OCI-LY7 (cell line): ENCODE results near the gene PPM1H. TPM values are rescaled to one million over a fixed set of nuclear protein-coding genes. Genes with fewer than 3 reads are reported as not detected.

Experiments used
- BruUV-seq: library from RNA; stranded (reverse); fragments of 400-500 nt; replicated peaks from 2 replicates; lab custom pipeline; 2021; lab: Mats Ljungman, UMichigan
- CTCF ChIA-PET: fragments of 300-600 bp; sonication (Branson Sonifier 250); formaldehyde crosslinking; loops from one replicate; lab custom pipeline; 2022; ENCODE audit warnings: antibody characterized with exemption; ENCODE audit not compliant: unreplicated experiment; lab: Charles Lee
- POLR2A ChIA-PET: fragments of 300-600 bp; sonication (Branson Sonifier 250); formaldehyde crosslinking; loops from one replicate; lab custom pipeline; 2022; ENCODE audit warnings: antibody characterized with exemption; lab: Charles Lee
- DNase-seq: peaks from one replicate; pipeline ENCODE4 v3.0.0-alpha.2; 2015; ENCODE audit warnings: low spot score
- H2AFZ ChIP-seq: fragments of 200-600 bp; sonication (generic), shearing (Covaris generic); 2 replicates; pipeline ENCODE4 v1.6.1; 2014; ENCODE audit warnings: mild to moderate bottlenecking, antibody characterized with exemption, low read length, moderate library complexity
- H3K27ac ChIP-seq: fragments of 200-600 bp; sonication (generic); 2 replicates; pipeline ENCODE4 v1.5.1; 2014; ENCODE audit warnings: mixed run types, low read depth, mild to moderate bottlenecking, moderate library complexity, low read length, inconsistent platforms; ENCODE audit not compliant: poor library complexity, severe bottlenecking
- H3K36me3 ChIP-seq: fragments of 200-600 bp; sonication (generic); 2 replicates; pipeline ENCODE4 v1.6.1; 2014; ENCODE audit warnings: mild to moderate bottlenecking, antibody characterized with exemption, low read length, moderate library complexity, mixed read lengths; ENCODE audit not compliant: insufficient read depth
- H3K4me1 ChIP-seq: fragments of 200-600 bp; sonication (generic); 2 replicates; pipeline ENCODE4 v1.5.1; 2014; ENCODE audit warnings: mild to moderate bottlenecking, low read length; ENCODE audit not compliant: insufficient read depth, poor library complexity, severe bottlenecking
- H3K4me2 ChIP-seq: fragments of 200-600 bp; sonication (generic); 2 replicates; pipeline ENCODE4 v1.6.1; 2014; ENCODE audit warnings: mild to moderate bottlenecking, low read length
- H3K4me3 ChIP-seq: fragments of 200-600 bp; sonication (generic); 2 replicates; pipeline ENCODE4 v1.5.1; 2014; ENCODE audit warnings: mild to moderate bottlenecking, low read depth, low read length; ENCODE audit not compliant: poor library complexity, severe bottlenecking
- H3K79me2 ChIP-seq: fragments of 200-600 bp; sonication (generic); 2 replicates; pipeline ENCODE4 v1.6.1; 2016; ENCODE audit warnings: low read depth, mild to moderate bottlenecking, low read length, moderate library complexity, mixed read lengths; ENCODE audit not compliant: insufficient read depth
- H3K9me2 ChIP-seq: fragments of 200-600 bp; sonication (generic); 2 replicates; pipeline ENCODE4 v1.6.1; 2016; ENCODE audit warnings: mild to moderate bottlenecking, low read length, mixed read lengths; ENCODE audit not compliant: insufficient read depth
- H3K9me3 ChIP-seq: fragments of 200-600 bp; sonication (generic); 2 replicates; pipeline ENCODE4 v1.6.1; 2014; ENCODE audit warnings: mild to moderate bottlenecking, mixed run types, low read length, mixed read lengths
- H4K20me1 ChIP-seq: fragments of 200-600 bp; sonication (generic); 2 replicates; pipeline ENCODE4 v1.6.1; 2014; ENCODE audit warnings: mild to moderate bottlenecking, antibody characterized with exemption, low read length, moderate library complexity, mixed read lengths; ENCODE audit not compliant: insufficient read depth
- CTCF ChIP-seq: fragments of 200-600 bp; sonication (generic); conservative IDR thresholded peaks from 2 replicates; pipeline ENCODE4 v1.5.1; 2014; ENCODE audit warnings: mild to moderate bottlenecking, antibody characterized with exemption, low read length, moderate library complexity, mixed read lengths
- EZH2phosphoT487 ChIP-seq: fragments of 200-600 bp; sonication (generic); IDR thresholded peaks from 2 replicates; pipeline ENCODE4 v1.6.1; 2018; ENCODE audit warnings: low read depth, borderline replicate concordance, mild to moderate bottlenecking, mixed run types, antibody characterized with exemption, low read length, moderate library complexity, mixed read lengths
- intact Hi-C: fragments of 100-400 bp; cut with micrococcal nuclease; formaldehyde crosslinking; loops from one replicate; pipeline ENCODE4 v1.10.0; 2022; ENCODE audit not compliant: unreplicated experiment
- total RNA-seq, 2 experiments: library from RNA; depleted of rRNA in 1 of 2; stranded (reverse); fragments of >200 nt in 1 of 2; shearing (Covaris generic) in 1 of 2; gene quantifications; 2 replicates each; pipeline ENCODE4 v1.2.3, GENCODE V29; 2014 to 2022

The PPM1H gene
- total RNA-seq, 2 experiments from 2014 or later, result 2.0 to 3.4 TPM

- intact Hi-C loops, result no loop called here
- no peaks in the 10 kb centered on the region for H3K4me1 ChIP-seq
- CTCF ChIA-PET, result no interaction called here
- TF ChIP-seq CTCF, result no peak
- no peak for TF ChIP-seq EZH2phosphoT487
- no peak overlapping the region for H2AFZ ChIP-seq
- POLR2A ChIA-PET, result interaction anchor here (2.1 kb wide), 1 partner anchor 10 kb away, joined by 6 read pairs; no protein-coding TSS in a partner anchor
- H3K36me3 ChIP-seq, result no peaks in the 10 kb centered on the region
- no peaks in the 10 kb centered on the region for H3K79me2 ChIP-seq
- no peaks in the 10 kb centered on the region for H3K9me3 ChIP-seq
- H3K4me3 ChIP-seq, result no peak overlapping the region
- H3K27ac ChIP-seq, result no peak overlapping the region
- H3K9me2 ChIP-seq, result no peaks in the 10 kb centered on the region
- BruUV-seq, result no TSS peak
- H4K20me1 ChIP-seq, result no peaks in the 10 kb centered on the region
- no peak for DNase-seq
- no peak overlapping the region for H3K4me2 ChIP-seq
Observed at GRCh38 chr12:62779488-62779887, 155.5 kb downstream of the PPM1H start.

- H3K4me1 ChIP-seq, result no peaks in the 10 kb centered on the region
- ChIA-PET CTCF (no interaction called here), POLR2A (no interaction called here)
- no peaks in the 10 kb centered on the region for H3K36me3 ChIP-seq
- no peak overlapping the region for H3K4me3 ChIP-seq
- TF ChIP-seq CTCF (no peak), EZH2phosphoT487 (no peak)
- H3K4me2 ChIP-seq, result no peak overlapping the region
- no peaks in the 10 kb centered on the region for H4K20me1 ChIP-seq
- intact Hi-C loops, result no loop called here
- H2AFZ ChIP-seq, result no peak overlapping the region
- no peaks in the 10 kb centered on the region for H3K9me3 ChIP-seq
- no TSS peak for BruUV-seq
- H3K27ac ChIP-seq, result no peak overlapping the region
- H3K9me2 ChIP-seq, result no peaks in the 10 kb centered on the region
- H3K79me2 ChIP-seq, result no peaks in the 10 kb centered on the region
- no peak for DNase-seq
Observed at GRCh38 chr12:62778187-62778586, 156.8 kb downstream of the PPM1H start.

GRCh38 chr12:62776997-62777396, 158.0 kb downstream of the PPM1H start:
- intact Hi-C loops, result no loop called here
- DNase-seq, result no peak
- no peak overlapping the region for H3K27ac ChIP-seq
- no TSS peak for BruUV-seq
- POLR2A ChIA-PET, result no interaction called here
- no peak overlapping the region for H2AFZ ChIP-seq
- CTCF ChIA-PET, result no interaction called here
- H3K9me2 ChIP-seq, result no peaks in the 10 kb centered on the region
- no peaks in the 10 kb centered on the region for H3K79me2 ChIP-seq
- H3K9me3 ChIP-seq, result no peaks in the 10 kb centered on the region
- H3K4me1 ChIP-seq, result no peaks in the 10 kb centered on the region
- no peaks in the 10 kb centered on the region for H3K36me3 ChIP-seq
- H3K4me3 ChIP-seq, result no peak overlapping the region
- no peaks in the 10 kb centered on the region for H4K20me1 ChIP-seq
- TF ChIP-seq EZH2phosphoT487, result no peak
- no peak for TF ChIP-seq CTCF
- no peak overlapping the region for H3K4me2 ChIP-seq
